K562 (cell line): ENCODE measurements around the gene ITGAE. TPM values are rescaled to one million over a fixed set of nuclear protein-coding genes. Genes with fewer than 3 reads are reported as not detected.

Experiments used
- ATAC-seq: fragments of 200-7000 bp; cut with Tn5 transposase; 3 replicates; pipeline ENCODE4 v1.9.1; 2020; ENCODE audit warnings: moderate library complexity
- BruUV-seq: library from RNA; stranded (reverse); fragments of 400-500 nt; replicated peaks from 2 replicates; lab custom pipeline; 2021; lab: Mats Ljungman, UMichigan
- CTCF ChIA-PET: fragments of 300-600 bp; formaldehyde crosslinking; extraction: SDS; loops from one replicate; lab custom pipeline; 2021; ENCODE audit warnings: low intra/inter-chr PET ratio; lab: Yijun Ruan, JAX
- POLR2A ChIA-PET: fragments of 300-600, 350-650 bp; sonication (Branson Sonifier 250); formaldehyde crosslinking; extraction: SDS; loops from one replicate; lab custom pipeline; 2021; ENCODE audit warnings: antibody characterized with exemption, inconsistent platforms; lab: Yijun Ruan, JAX
- DNase-seq, 4 experiments: peaks; one replicate each; pipeline versions ENCODE4 v3.0.0 to v3.0.0-alpha.2; 2011 to 2018; ENCODE audit warnings: low spot score in 3 of 4, mixed read lengths in 3 of 4; ENCODE audit errors: extremely low read depth in 1 of 4
- FAIRE-seq: peaks from 2 replicates; lab custom pipeline; 2011; peaks lifted over from hg19 to GRCh38; lab: Jason Lieb, UNC
- H2AFZ ChIP-seq: 2 replicates; pipeline ENCODE4 v1.6.0; 2011; ENCODE audit warnings: low read depth, low read length, control low read depth, inconsistent platforms
- H3K27ac ChIP-seq: fragments of 200-600 bp; 3 replicates; pipeline ENCODE4 v1.8.0; 2011; ENCODE audit warnings: low read depth, mild to moderate bottlenecking, control low read depth, inconsistent platforms, low read length, moderate library complexity, mixed read lengths; ENCODE audit errors: extremely low read depth
- H3K27me3 ChIP-seq, 2 experiments: fragments of 300-600 bp in 1 of 2; 2 replicates in 1 of 2; 3 replicates in 1 of 2; pipeline versions ENCODE4 v1.6.0 to v1.8.0; 2011; ENCODE audit warnings: inconsistent platforms in 2 of 2, low read length in 2 of 2, mild to moderate bottlenecking in 1 of 2, mixed read lengths in 1 of 2, moderate library complexity in 1 of 2; ENCODE audit not compliant: control insufficient read depth in 2 of 2, insufficient read depth in 2 of 2
- H3K36me3 ChIP-seq: fragments of 300-600 bp; 3 replicates; pipeline ENCODE4 v1.8.0; 2011; ENCODE audit warnings: mild to moderate bottlenecking, low read length, inconsistent platforms; ENCODE audit not compliant: control insufficient read depth, insufficient read depth
- H3K4me1 ChIP-seq, 2 experiments: fragments of 200-600 bp in 1 of 2; replicated peaks in 1 of 2; 2 replicates in 1 of 2; 3 replicates in 1 of 2; pipeline versions ENCODE4 v1.5.1 to v1.8.0; 2011; ENCODE audit warnings: inconsistent platforms in 2 of 2, low read length in 2 of 2, mild to moderate bottlenecking in 1 of 2, mixed read lengths in 1 of 2, moderate library complexity in 1 of 2; ENCODE audit not compliant: control insufficient read depth in 2 of 2, insufficient read depth in 2 of 2
- H3K4me2 ChIP-seq: 2 replicates; pipeline ENCODE4 v1.6.1; 2011; ENCODE audit warnings: low read length, control low read depth, inconsistent platforms, mixed read lengths; ENCODE audit not compliant: insufficient read depth
- H3K4me3 ChIP-seq: fragments of 200-600 bp; sonication (generic), shearing (Covaris generic); 2 replicates; pipeline ENCODE4 v1.5.1; 2016; ENCODE audit warnings: control low read depth, inconsistent platforms
- H3K79me2 ChIP-seq: fragments of 200-600 bp; 3 replicates; pipeline ENCODE4 v1.8.0; 2011; ENCODE audit warnings: low read length, inconsistent platforms; ENCODE audit not compliant: control insufficient read depth, insufficient read depth
- H3K9ac ChIP-seq, 2 experiments: 2 replicates each; pipeline versions ENCODE4 v1.6.0 to v1.6.1; 2011; ENCODE audit warnings: low read depth in 2 of 2, low read length in 2 of 2, control low read depth in 1 of 2, inconsistent platforms in 1 of 2, mild to moderate bottlenecking in 1 of 2, mixed read lengths in 1 of 2; ENCODE audit not compliant: insufficient read depth in 1 of 2
- H3K9me1 ChIP-seq: one replicate; pipeline ENCODE4 v1.6.0; 2011; ENCODE audit warnings: inconsistent platforms, mild to moderate bottlenecking, low read length, moderate library complexity; ENCODE audit not compliant: control insufficient read depth, insufficient read depth
- H3K9me3 ChIP-seq: replicated peaks from 2 replicates; pipeline ENCODE4 v1.5.1; 2011; ENCODE audit warnings: low read depth, low read length, inconsistent platforms; ENCODE audit not compliant: control insufficient read depth, insufficient read depth
- H4K20me1 ChIP-seq: replicated peaks from 2 replicates; pipeline ENCODE4 v1.6.1; 2011; ENCODE audit warnings: low read length, inconsistent platforms, mixed read lengths; ENCODE audit not compliant: control insufficient read depth, insufficient read depth
- CAMTA2 ChIP-seq: fragments of 250-450 bp; sonication (Bioruptor Pico); conservative IDR thresholded peaks from 2 replicates; pipeline ENCODE4 v1.5.1; 2022
- COPS2 ChIP-seq: fragments of 450-650 bp; conservative IDR thresholded peaks from 2 replicates; pipeline ENCODE4 v1.6.1; 2016; ENCODE audit warnings: mild to moderate bottlenecking, moderate library complexity
- FOXM1 ChIP-seq, 2 experiments: fragments of 450-650 bp in 1 of 2; sonication (generic) in 1 of 2; formaldehyde crosslinking in 1 of 2; IDR thresholded peaks; 2 replicates each; pipeline versions ENCODE4 v1.6.1 to v1.9.0; 2017 to 2022; ENCODE audit warnings: low read depth in 2 of 2, mild to moderate bottlenecking in 2 of 2, missing genetic modification reagents in 1 of 2, moderate library complexity in 1 of 2
- GATAD2A ChIP-seq: fragments of 450-650 bp; IDR thresholded peaks from 2 replicates; pipeline ENCODE4 v1.6.1; 2017
- HIVEP1 ChIP-seq: fragments of 250-450 bp; sonication (Bioruptor Pico); IDR thresholded peaks from 2 replicates; pipeline ENCODE4 v1.4.0; 2020; ENCODE audit warnings: mild to moderate bottlenecking
- HOXB6 ChIP-seq: fragments of 250-450 bp; sonication (Bioruptor Pico); IDR thresholded peaks from 2 replicates; pipeline ENCODE4 v1.5.1; 2022; ENCODE audit warnings: mild to moderate bottlenecking, borderline replicate concordance
- MECOM ChIP-seq: fragments of 250-450 bp; sonication (Bioruptor Pico); IDR thresholded peaks from 2 replicates; pipeline ENCODE4 v1.8.0; 2022; ENCODE audit warnings: inconsistent platforms
- NCOA2 ChIP-seq, 2 experiments: fragments of 450-650 bp; IDR thresholded peaks; 2 replicates each; pipeline ENCODE4 v1.6.1; 2018; ENCODE audit warnings: mild to moderate bottlenecking in 2 of 2, moderate library complexity in 1 of 2; ENCODE audit not compliant: partially characterized antibody in 2 of 2
- NR2C1 ChIP-seq, 2 experiments: fragments of 450-650 bp; IDR thresholded peaks; 2 replicates each; pipeline ENCODE4 v1.6.1; 2017; ENCODE audit warnings: mild to moderate bottlenecking in 2 of 2, antibody characterized with exemption in 1 of 2, inconsistent platforms in 1 of 2, missing compliant biosample characterization in 1 of 2, missing genetic modification characterization in 1 of 2
- PML ChIP-seq: IDR thresholded peaks from 2 replicates; pipeline ENCODE4 v1.6.1; 2012; ENCODE audit warnings: low read length, inconsistent platforms
- RAD21 ChIP-seq, 2 experiments: fragments of 250-450 bp in 1 of 2; fragments of 450-650 bp in 1 of 2; sonication (Bioruptor Pico) in 1 of 2; formaldehyde crosslinking in 1 of 2; IDR thresholded peaks in 1 of 2; conservative IDR thresholded peaks in 1 of 2; 2 replicates each; pipeline versions ENCODE4 v1.4.0 to v1.8.0; 2020 to 2022; ENCODE audit warnings: mild to moderate bottlenecking in 2 of 2, moderate library complexity in 1 of 2
- RBM15 ChIP-seq: fragments of 200-400 bp; formaldehyde crosslinking; IDR thresholded peaks from 2 replicates; pipeline ENCODE4 v1.6.1; 2018; ENCODE audit warnings: mild to moderate bottlenecking, low read length, moderate library complexity; ENCODE audit not compliant: insufficient read depth
- SMARCE1 ChIP-seq: fragments of 450-650 bp; IDR thresholded peaks from 2 replicates; pipeline ENCODE4 v1.7.1; 2016; ENCODE audit warnings: mild to moderate bottlenecking
- ZNF551 ChIP-seq: fragments of 250-450 bp; sonication (Bioruptor Pico); IDR thresholded peaks from 2 replicates; pipeline ENCODE4 v1.5.0; 2021; ENCODE audit warnings: mild to moderate bottlenecking, moderate library complexity
- WGBS: fragments of 100-300 bp; shearing (Covaris generic); methylation state at CpG from one replicate; pipeline ENCODE4 v1.1.6; 2016; ENCODE audit warnings: low coverage, mixed read lengths; ENCODE audit not compliant: insufficient coverage; ENCODE audit errors: missing lambda C conversion rate; 5-methylcytosine and 5-hydroxymethylcytosine counted together
- in situ Hi-C: fragments of 300-500 bp; cut with MboI; formaldehyde crosslinking; loops from 4 replicates; pipeline ENCODE4 v1.15.0; 2018; ENCODE audit warnings: inconsistent platforms, mixed read lengths
- intact Hi-C: fragments of 100-400 bp; cut with micrococcal nuclease; formaldehyde crosslinking; loops from 2 replicates; pipeline ENCODE4 v1.14.2; 2022
- polyA plus RNA-seq, 8 experiments: library from polyadenylated mRNA; depleted of rRNA in 4 of 8; stranded (reverse) in 5 of 8; unstranded in 3 of 8; fragments of >200 nt; fragmentation: Nextera tagmentation in 2 of 8; fragmentation: Illumina TruSeq in 1 of 8; extraction: Ambion mirVana in 2 of 8; extraction: Trizol in 1 of 8; gene quantifications; 2 replicates each; pipeline versions ENCODE4 v1.2.1 to v1.2.3, GENCODE V29; 2011 to 2014; ENCODE audit warnings: inconsistent platforms in 1 of 8, missing spikeins in 1 of 8
- total RNA-seq, 7 experiments: library from RNA; depleted of rRNA in 6 of 7; stranded (reverse); fragments of >200 nt in 6 of 7; fragmentation: Illumina TruSeq in 2 of 7; extraction: Trizol in 2 of 7; gene quantifications; 2 replicates each; pipeline versions ENCODE4 v1.2.1 to v1.2.3, GENCODE V29; 2011 to 2021; ENCODE audit warnings: low replicate concordance in 1 of 7
- TF ChIP-seq, protein P1 (sequence below): fragments of 450-650 bp; IDR thresholded peaks from 2 replicates; pipeline ENCODE4 v1.6.1; 2016; ENCODE audit warnings: low read depth, mild to moderate bottlenecking, moderate library complexity
- TF ChIP-seq, protein P2 (sequence below): sonication (generic); formaldehyde crosslinking; IDR thresholded peaks from 2 replicates; pipeline ENCODE4 v1.8.1; 2023; ENCODE audit warnings: mild to moderate bottlenecking, missing genetic modification reagents

The ITGAE gene
- total and polyA plus RNA-seq, 9 of the 15 experiments (the other 6 are each of a cell fraction or from before 2014, with no cell fraction given): 14.8 to 160 (median 27.0) TPM

DNA sequence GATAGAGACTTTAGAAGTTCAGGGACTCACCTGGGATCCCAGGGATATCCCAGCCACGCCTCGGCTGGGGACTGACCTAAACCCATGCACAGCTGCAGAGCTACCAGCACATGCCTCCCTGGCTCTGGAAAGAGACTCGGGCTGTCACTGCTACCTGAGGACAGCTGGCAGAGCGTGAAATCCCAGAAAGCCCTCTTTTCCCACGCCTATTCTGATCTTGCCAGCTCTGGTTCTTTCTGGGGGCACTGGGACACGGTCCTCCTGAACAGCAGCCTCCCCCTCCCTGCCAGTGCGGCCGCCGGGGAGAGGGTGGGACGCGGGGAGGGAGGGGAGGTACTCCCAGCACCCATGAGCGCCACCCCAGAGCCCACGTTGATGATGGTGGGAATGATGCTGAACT is 115.8 kb downstream of the ITGAE start:
- intact Hi-C loops (loop anchor here (10.0 kb wide), 1 partner anchor 640 kb away; no protein-coding TSS in a partner anchor), in situ Hi-C loops (no loop called here)
- WGBS: 19% methylated on average over 8 of the region's 13 CpGs
- H2AFZ ChIP-seq: no peak overlapping the region
- no peak overlapping the region for H3K4me2 ChIP-seq
- peaks cover 0 to 11% of the 10 kb centered on the region in 2 experiments; a peak in 1 of 5 replicates for H3K27me3 ChIP-seq
- no peaks in the 10 kb centered on the region for H3K79me2 ChIP-seq
- FAIRE-seq: no peak
- peaks cover 0 to 17% of the 10 kb centered on the region in 2 experiments; a peak in 2 of 5 replicates for H3K4me1 ChIP-seq
- no peaks in the 10 kb centered on the region for H3K9me1 ChIP-seq
- H3K36me3 ChIP-seq: no peaks in the 10 kb centered on the region
- ChIA-PET CTCF (interaction anchor here (0.6 kb wide), 1 partner anchor 142 kb away, joined by 3 read pairs; no protein-coding TSS in a partner anchor), POLR2A (interaction anchor here (0.6 to 0.7 kb wide), 2 partner anchors 235 to 1269 kb away, joined by 3 to 4 read pairs; no protein-coding TSS in a partner anchor)
- no peaks in the 10 kb centered on the region for H4K20me1 ChIP-seq
- H3K9ac ChIP-seq: no peak overlapping the region
- no peak for ATAC-seq
- BruUV-seq: no TSS peak
- peak in 1 of 4 experiments; percentile 23 for DNase-seq
- H3K9me3 ChIP-seq: no peaks in the 10 kb centered on the region
- no peak overlapping the region for H3K27ac ChIP-seq
- no peak overlapping the region for H3K4me3 ChIP-seq
- TF ChIP-seq CAMTA2 (no peak), HOXB6 (CRISPR knock-in tag) (no peak), RBM15 (no peak), HIVEP1 (CRISPR knock-in tag) (no peak), COPS2 (no peak), NCOA2 (IDR thresholded peaks at IDR 0.05; ENCODE audit: partially characterized antibody in 2 of 2) (no peak), FOXM1 (IDR thresholded peaks at IDR 0.05; ENCODE audit: low read depth) (no peak), FOXM1 (CRISPR knock-in tag; IDR thresholded peaks at IDR 0.05; ENCODE audit: low read depth) (no peak), NR2C1 (IDR thresholded peaks at IDR 0.05) (no peak), NR2C1 (tag; IDR thresholded peaks at IDR 0.05) (no peak), ZNF551 (CRISPR knock-in tag) (no peak), PML (no peak), GATAD2A (no peak), MECOM (CRISPR knock-in tag) (no peak), RAD21 (CRISPR knock-in tag; conservative IDR thresholded peaks at IDR 0.05 in 1 of 2, IDR thresholded peaks at IDR 0.05 in 1 of 2) (no peak), SMARCE1 (no peak)
- TF ChIP-seq, protein P1, sequence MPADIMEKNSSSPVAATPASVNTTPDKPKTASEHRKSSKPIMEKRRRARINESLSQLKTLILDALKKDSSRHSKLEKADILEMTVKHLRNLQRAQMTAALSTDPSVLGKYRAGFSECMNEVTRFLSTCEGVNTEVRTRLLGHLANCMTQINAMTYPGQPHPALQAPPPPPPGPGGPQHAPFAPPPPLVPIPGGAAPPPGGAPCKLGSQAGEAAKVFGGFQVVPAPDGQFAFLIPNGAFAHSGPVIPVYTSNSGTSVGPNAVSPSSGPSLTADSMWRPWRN: no peak
- TF ChIP-seq, protein P2, sequence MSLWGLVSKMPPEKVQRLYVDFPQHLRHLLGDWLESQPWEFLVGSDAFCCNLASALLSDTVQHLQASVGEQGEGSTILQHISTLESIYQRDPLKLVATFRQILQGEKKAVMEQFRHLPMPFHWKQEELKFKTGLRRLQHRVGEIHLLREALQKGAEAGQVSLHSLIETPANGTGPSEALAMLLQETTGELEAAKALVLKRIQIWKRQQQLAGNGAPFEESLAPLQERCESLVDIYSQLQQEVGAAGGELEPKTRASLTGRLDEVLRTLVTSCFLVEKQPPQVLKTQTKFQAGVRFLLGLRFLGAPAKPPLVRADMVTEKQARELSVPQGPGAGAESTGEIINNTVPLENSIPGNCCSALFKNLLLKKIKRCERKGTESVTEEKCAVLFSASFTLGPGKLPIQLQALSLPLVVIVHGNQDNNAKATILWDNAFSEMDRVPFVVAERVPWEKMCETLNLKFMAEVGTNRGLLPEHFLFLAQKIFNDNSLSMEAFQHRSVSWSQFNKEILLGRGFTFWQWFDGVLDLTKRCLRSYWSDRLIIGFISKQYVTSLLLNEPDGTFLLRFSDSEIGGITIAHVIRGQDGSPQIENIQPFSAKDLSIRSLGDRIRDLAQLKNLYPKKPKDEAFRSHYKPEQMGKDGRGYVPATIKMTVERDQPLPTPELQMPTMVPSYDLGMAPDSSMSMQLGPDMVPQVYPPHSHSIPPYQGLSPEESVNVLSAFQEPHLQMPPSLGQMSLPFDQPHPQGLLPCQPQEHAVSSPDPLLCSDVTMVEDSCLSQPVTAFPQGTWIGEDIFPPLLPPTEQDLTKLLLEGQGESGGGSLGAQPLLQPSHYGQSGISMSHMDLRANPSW (CRISPR knock-in tag): no peak
